Fibroblast of lung (primary cell): ENCODE results near the gene ATP13A5. TPM values are rescaled to one million over a fixed set of nuclear protein-coding genes. Genes with fewer than 3 reads are reported as not detected.
A peak's percentile ranks its signal among the peaks of the same experiment; 100 is the strongest.

Experiments
- DNase-seq, 2 donors: peaks; one replicate each; pipeline versions ENCODE4 v3.0.0 to v3.0.0-alpha.2; 2010; ENCODE audit warnings: low read depth in 2 of 2
- H2AFZ ChIP-seq: 2 replicates; pipeline ENCODE4 v1.5.1; 2012; ENCODE audit warnings: low read length, control low read depth, inconsistent platforms
- H3K27ac ChIP-seq: 2 replicates; pipeline ENCODE4 v1.5.1; 2011; ENCODE audit warnings: low read length, control low read depth; ENCODE audit not compliant: insufficient read depth
- H3K27me3 ChIP-seq: 2 replicates; pipeline ENCODE4 v1.5.1; 2011; ENCODE audit warnings: mild to moderate bottlenecking, low read length; ENCODE audit not compliant: control insufficient read depth, insufficient read depth
- H3K36me3 ChIP-seq: 2 replicates; pipeline ENCODE4 v1.5.1; 2011; ENCODE audit warnings: low read length; ENCODE audit not compliant: control insufficient read depth, insufficient read depth
- H3K4me1 ChIP-seq: 2 replicates; pipeline ENCODE4 v1.5.1; 2011; ENCODE audit warnings: low read length; ENCODE audit not compliant: control insufficient read depth, insufficient read depth; ENCODE audit errors: extremely low read depth
- H3K4me2 ChIP-seq: 2 replicates; pipeline ENCODE4 v1.5.1; 2011; ENCODE audit warnings: low read length, control low read depth; ENCODE audit not compliant: insufficient read depth; ENCODE audit errors: extremely low read depth
- H3K4me3 ChIP-seq, 4 experiments: fragments of 200-600 bp in 1 of 4; sonication (generic) in 1 of 4; replicated peaks in 1 of 4; 2 replicates each; pipeline ENCODE4 v1.5.1; 2011 to 2016; ENCODE audit warnings: low read length in 4 of 4, low read depth in 3 of 4, mild to moderate bottlenecking in 3 of 4, control low read depth in 2 of 4, inconsistent platforms in 1 of 4, mixed read lengths in 1 of 4; ENCODE audit not compliant: insufficient read depth in 1 of 4; ENCODE audit errors: control extremely low read depth in 1 of 4
- H3K79me2 ChIP-seq: 2 replicates; pipeline ENCODE4 v1.5.1; 2012; ENCODE audit warnings: mild to moderate bottlenecking, low read length, inconsistent platforms; ENCODE audit not compliant: control insufficient read depth, insufficient read depth
- H3K9ac ChIP-seq: 2 replicates; pipeline ENCODE4 v1.5.1; 2011; ENCODE audit warnings: mild to moderate bottlenecking, low read length, control low read depth; ENCODE audit not compliant: insufficient read depth
- H3K9me3 ChIP-seq: 2 replicates; pipeline ENCODE4 v1.5.1; 2012; ENCODE audit warnings: low read depth, low read length; ENCODE audit not compliant: control insufficient read depth, insufficient read depth
- H4K20me1 ChIP-seq: 2 replicates; pipeline ENCODE4 v1.5.1; 2011; ENCODE audit warnings: low read length; ENCODE audit not compliant: control insufficient read depth, insufficient read depth; ENCODE audit errors: extremely low read depth
- CTCF ChIP-seq, 2 donors: IDR thresholded peaks in 1 of 2; conservative IDR thresholded peaks in 1 of 2; 1 replicate in 1 of 2; 2 replicates in 1 of 2; pipeline ENCODE4 v1.5.1; 2011 to 2012; ENCODE audit warnings: low read length in 2 of 2, control low read depth in 1 of 2, inconsistent platforms in 1 of 2, low read depth in 1 of 2, mild to moderate bottlenecking in 1 of 2
- EZH2 ChIP-seq: IDR thresholded peaks from 2 replicates; pipeline ENCODE4 v1.5.1; 2012; ENCODE audit warnings: low read length, control low read depth, mild to moderate bottlenecking; ENCODE audit errors: missing control alignments
- polyA plus RNA-seq, 2 donors: library from polyadenylated mRNA; depleted of rRNA in 1 of 2; stranded (reverse) in 1 of 2; unstranded in 1 of 2; fragments of >200 nt; gene quantifications; 2 replicates each; pipeline ENCODE4 v1.2.1, GENCODE V29; 2011 to 2012; ENCODE audit warnings: missing spikeins in 1 of 2
- total RNA-seq: library from RNA; depleted of rRNA; stranded (reverse); fragments of >200 nt; gene quantifications from 2 replicates; pipeline ENCODE4 v1.2.1, GENCODE V29; 2014

ATP13A5 gene
- total and polyA plus RNA-seq, 2 donors (not counting 1 experiment from before 2014, with no cell fraction given), result not detected

GRCh38 chr3:193237030-193237429 is 141.5 kb downstream of the ATP13A5 start:
- Histone ChIP-seq H3K36me3 (no peaks in the 10 kb centered on the region), H4K20me1 (no peaks in the 10 kb centered on the region), H3K9ac (no peak overlapping the region), H3K79me2 (no peaks in the 10 kb centered on the region), H3K4me1 (no peaks in the 10 kb centered on the region), H2AFZ (no peak overlapping the region), H3K4me3 (no peak overlapping the region), H3K9me3 (no peaks in the 10 kb centered on the region), H3K4me2 (no peak overlapping the region), H3K27ac (no peak overlapping the region), H3K27me3 (no peaks in the 10 kb centered on the region)
- TF ChIP-seq EZH2 (no peak), CTCF (conservative IDR thresholded peaks at IDR 0.05 in 1 of 2, IDR thresholded peaks at IDR 0.05 in 1 of 2; ENCODE audit: low read depth in 1 of 2, low read length in 2 of 2) (no peak)
- DNase-seq, result no peak

- no peaks in the 10 kb centered on the region for H4K20me1 ChIP-seq
- H3K9ac ChIP-seq, result no peak overlapping the region
- H3K4me3 ChIP-seq, result no peak overlapping the region
- no peaks in the 10 kb centered on the region for H3K9me3 ChIP-seq
- no peaks in the 10 kb centered on the region for H3K36me3 ChIP-seq
- no peaks in the 10 kb centered on the region for H3K27me3 ChIP-seq
- DNase-seq, result peak in 1 of 2 donors; percentile 17
- H3K4me1 ChIP-seq, result no peaks in the 10 kb centered on the region
- H3K79me2 ChIP-seq, result no peaks in the 10 kb centered on the region
- no peak overlapping the region for H3K4me2 ChIP-seq
- H3K27ac ChIP-seq, result no peak overlapping the region
- H2AFZ ChIP-seq, result no peak overlapping the region
- TF ChIP-seq EZH2 (no peak), CTCF (conservative IDR thresholded peaks at IDR 0.05 in 1 of 2, IDR thresholded peaks at IDR 0.05 in 1 of 2; ENCODE audit: low read depth in 1 of 2, low read length in 2 of 2) (no peak)
Observed at GRCh38 chr3:193236599-193236998, 142.0 kb downstream of the ATP13A5 start.

GRCh38 chr3:193231201-193231600 is 147.4 kb downstream of the ATP13A5 start:
- Histone ChIP-seq H3K27ac (no peak overlapping the region), H3K27me3 (no peaks in the 10 kb centered on the region), H3K36me3 (no peaks in the 10 kb centered on the region), H3K4me3 (no peak overlapping the region), H3K4me2 (no peak overlapping the region), H2AFZ (no peak overlapping the region), H3K4me1 (no peaks in the 10 kb centered on the region), H3K9me3 (no peaks in the 10 kb centered on the region), H4K20me1 (no peaks in the 10 kb centered on the region), H3K79me2 (no peaks in the 10 kb centered on the region), H3K9ac (no peak overlapping the region)
- no peak for DNase-seq
- no peak for TF ChIP-seq EZH2
- TF ChIP-seq CTCF (conservative IDR thresholded peaks at IDR 0.05 in 1 of 2, IDR thresholded peaks at IDR 0.05 in 1 of 2; ENCODE audit: low read depth in 1 of 2, low read length in 2 of 2), result no peak
